ENCODE data around the gene OCEL1. TPM values are rescaled to one million over a fixed set of nuclear protein-coding genes. Genes with fewer than 3 reads are reported as not detected.
A peak's percentile ranks its signal among the peaks of the same experiment; 100 is the strongest.

OCEL1 gene
- total and polyA plus RNA-seq, 2 of the 13 experiments (the other 11 are each of a cell fraction or from before 2014, with no cell fraction given): 10.6 to 17.2 TPM

- TF ChIP-seq ZNF577 (CRISPR knock-in tag; IDR thresholded peaks at IDR 0.05; ENCODE audit: borderline replicate concordance, low read depth): no peak
- TF ChIP-seq REXO4 (CRISPR knock-in tag; IDR thresholded peaks at IDR 0.05; ENCODE audit: borderline replicate concordance): no peak
- TF ChIP-seq ZNF468 (CRISPR knock-in tag; IDR thresholded peaks at IDR 0.05): no peak
- no peak for TF ChIP-seq SMYD3 (CRISPR knock-in tag; IDR thresholded peaks at IDR 0.05)
- no peak for TF ChIP-seq HMG20B (CRISPR knock-in tag; conservative IDR thresholded peaks at IDR 0.05)
- no peak for TF ChIP-seq ZNF775 (CRISPR knock-in tag; IDR thresholded peaks at IDR 0.05; ENCODE audit: borderline replicate concordance)
- no peak for TF ChIP-seq EHMT2 (IDR thresholded peaks at IDR 0.05; ENCODE audit: borderline replicate concordance, low read depth, low read length)
- no peak for TF ChIP-seq JUN (CRISPR knock-in tag; IDR thresholded peaks at IDR 0.05)
- TF ChIP-seq, protein P1, sequence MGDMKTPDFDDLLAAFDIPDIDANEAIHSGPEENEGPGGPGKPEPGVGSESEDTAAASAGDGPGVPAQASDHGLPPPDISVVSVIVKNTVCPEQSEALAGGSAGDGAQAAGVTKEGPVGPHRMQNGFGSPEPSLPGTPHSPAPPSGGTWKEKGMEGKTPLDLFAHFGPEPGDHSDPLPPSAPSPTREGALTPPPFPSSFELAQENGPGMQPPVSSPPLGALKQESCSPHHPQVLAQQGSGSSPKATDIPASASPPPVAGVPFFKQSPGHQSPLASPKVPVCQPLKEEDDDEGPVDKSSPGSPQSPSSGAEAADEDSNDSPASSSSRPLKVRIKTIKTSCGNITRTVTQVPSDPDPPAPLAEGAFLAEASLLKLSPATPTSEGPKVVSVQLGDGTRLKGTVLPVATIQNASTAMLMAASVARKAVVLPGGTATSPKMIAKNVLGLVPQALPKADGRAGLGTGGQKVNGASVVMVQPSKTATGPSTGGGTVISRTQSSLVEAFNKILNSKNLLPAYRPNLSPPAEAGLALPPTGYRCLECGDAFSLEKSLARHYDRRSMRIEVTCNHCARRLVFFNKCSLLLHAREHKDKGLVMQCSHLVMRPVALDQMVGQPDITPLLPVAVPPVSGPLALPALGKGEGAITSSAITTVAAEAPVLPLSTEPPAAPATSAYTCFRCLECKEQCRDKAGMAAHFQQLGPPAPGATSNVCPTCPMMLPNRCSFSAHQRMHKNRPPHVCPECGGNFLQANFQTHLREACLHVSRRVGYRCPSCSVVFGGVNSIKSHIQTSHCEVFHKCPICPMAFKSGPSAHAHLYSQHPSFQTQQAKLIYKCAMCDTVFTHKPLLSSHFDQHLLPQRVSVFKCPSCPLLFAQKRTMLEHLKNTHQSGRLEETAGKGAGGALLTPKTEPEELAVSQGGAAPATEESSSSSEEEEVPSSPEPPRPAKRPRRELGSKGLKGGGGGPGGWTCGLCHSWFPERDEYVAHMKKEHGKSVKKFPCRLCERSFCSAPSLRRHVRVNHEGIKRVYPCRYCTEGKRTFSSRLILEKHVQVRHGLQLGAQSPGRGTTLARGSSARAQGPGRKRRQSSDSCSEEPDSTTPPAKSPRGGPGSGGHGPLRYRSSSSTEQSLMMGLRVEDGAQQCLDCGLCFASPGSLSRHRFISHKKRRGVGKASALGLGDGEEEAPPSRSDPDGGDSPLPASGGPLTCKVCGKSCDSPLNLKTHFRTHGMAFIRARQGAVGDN (CRISPR knock-in tag; IDR thresholded peaks at IDR 0.05): peak; percentile 89
- peak; percentile 39; the same call in 1 of the 2 replicates for TF ChIP-seq ELF4 (CRISPR knock-in tag; IDR thresholded peaks at IDR 0.05; ENCODE audit: borderline replicate concordance)
- TF ChIP-seq MEIS2 (CRISPR knock-in tag; IDR thresholded peaks at IDR 0.05): no peak; the same call in none of the 2 replicates
- peak; percentile 57 for TF ChIP-seq ZNF501 (CRISPR knock-in tag; IDR thresholded peaks at IDR 0.05)
- peak; percentile 71 for TF ChIP-seq NFYC (CRISPR knock-in tag; IDR thresholded peaks at IDR 0.05)
- TF ChIP-seq ZNF552 (CRISPR knock-in tag; IDR thresholded peaks at IDR 0.05; ENCODE audit: borderline replicate concordance): no peak
- TF ChIP-seq XRCC5 (optimal IDR thresholded peaks at IDR 0.05; ENCODE audit: low read length): no peak
- no peak for TF ChIP-seq ZC3H4 (CRISPR knock-in tag; IDR thresholded peaks at IDR 0.05; ENCODE audit: borderline replicate concordance)
- TF ChIP-seq, protein P2, sequence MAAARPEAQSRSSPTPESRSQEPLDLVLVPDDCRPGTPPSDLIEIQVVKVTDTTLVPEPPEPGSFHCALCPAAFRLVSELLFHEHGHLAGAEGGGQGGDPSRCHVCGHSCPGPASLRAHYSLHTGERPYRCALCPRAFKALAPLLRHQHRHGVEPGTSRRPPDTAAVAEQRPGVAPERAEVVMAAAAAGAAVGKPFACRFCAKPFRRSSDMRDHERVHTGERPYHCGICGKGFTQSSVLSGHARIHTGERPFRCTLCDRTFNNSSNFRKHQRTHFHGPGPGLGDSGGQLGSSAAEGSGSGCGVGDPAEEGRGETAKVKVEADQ (CRISPR knock-in tag; IDR thresholded peaks at IDR 0.05; ENCODE audit: borderline replicate concordance): peak; percentile 65; the same call in 1 of the 2 replicates
- TF ChIP-seq ZNF44 (CRISPR knock-in tag; IDR thresholded peaks at IDR 0.05): peak; percentile 25; the same call in 1 of the 2 replicates
- TF ChIP-seq ZNF337 (CRISPR knock-in tag; IDR thresholded peaks at IDR 0.05; ENCODE audit: borderline replicate concordance, low read depth): no peak
- TF ChIP-seq ZMYM3 (CRISPR knock-in tag; IDR thresholded peaks at IDR 0.05): no peak; the same call in 1 of the 2 replicates
- TF ChIP-seq PLSCR1 (CRISPR knock-in tag; IDR thresholded peaks at IDR 0.05; ENCODE audit: borderline replicate concordance): no peak
- peak; percentile 54; the same call in 1 of the 2 replicates for TF ChIP-seq ZNF841 (CRISPR knock-in tag; IDR thresholded peaks at IDR 0.05; ENCODE audit: borderline replicate concordance)
- TF ChIP-seq ZNF792 (CRISPR knock-in tag; IDR thresholded peaks at IDR 0.05): peak; percentile 76; the same call in 1 of the 2 replicates
- TF ChIP-seq SNRNP70 (IDR thresholded peaks at IDR 0.05; ENCODE audit: low read depth, low read length): no peak
Measured at GRCh38 chr19:17226002-17226933, at the start of gene OCEL1 (continued).

Measured in HepG2 (cell line).